RWPE2 (cell line): ENCODE measurements around the gene NUB1.

Experiments used
- ATAC-seq: fragments of 200-7000 bp; cut with Tn5 transposase; 3 replicates; pipeline ENCODE4 v1.9.1; 2021; ENCODE audit warnings: low read depth
- DNase-seq: peaks from one replicate; pipeline ENCODE4 v3.0.0-alpha.2; 2020; ENCODE audit warnings: low spot score
- H3K27ac ChIP-seq: fragments of 450-650 bp; 2 replicates; pipeline ENCODE4 v1.5.1; 2017; ENCODE audit warnings: mild to moderate bottlenecking; ENCODE audit not compliant: poor library complexity, severe bottlenecking
- H3K27me3 ChIP-seq: fragments of 250-450 bp; sonication (Bioruptor Pico); 2 replicates; pipeline ENCODE4 v1.5.1; 2021; ENCODE audit warnings: mild to moderate bottlenecking, moderate library complexity; ENCODE audit not compliant: insufficient read depth, poor library complexity, severe bottlenecking
- H3K36me3 ChIP-seq: fragments of 250-450 bp; sonication (Bioruptor Pico); 2 replicates; pipeline ENCODE4 v1.5.1; 2020; ENCODE audit warnings: low read depth, mild to moderate bottlenecking, moderate library complexity
- H3K4me1 ChIP-seq: fragments of 250-450 bp; sonication (Bioruptor Pico); 2 replicates; pipeline ENCODE4 v1.5.1; 2021; ENCODE audit warnings: mild to moderate bottlenecking, moderate library complexity; ENCODE audit not compliant: insufficient read depth, poor library complexity, severe bottlenecking
- H3K4me3 ChIP-seq: fragments of 250-450 bp; sonication (Bioruptor Pico); 2 replicates; pipeline ENCODE4 v1.5.1; 2021; ENCODE audit warnings: mild to moderate bottlenecking, moderate library complexity; ENCODE audit not compliant: severe bottlenecking
- H3K9me3 ChIP-seq: fragments of 250-450 bp; sonication (Bioruptor Pico); 2 replicates; pipeline ENCODE4 v1.5.1; 2021; ENCODE audit warnings: mild to moderate bottlenecking, moderate library complexity; ENCODE audit not compliant: severe bottlenecking
- CTCF ChIP-seq: fragments of 450-650 bp; IDR thresholded peaks from one replicate; pipeline ENCODE4 v1.5.1; 2017; ENCODE audit warnings: mild to moderate bottlenecking, moderate library complexity; ENCODE audit not compliant: poor library complexity, severe bottlenecking

NUB1 gene

GRCh38 chr7:151317936-151318335 lies 23.7 kb upstream of the NUB1 start:
- no peak for DNase-seq
- ATAC-seq: no peak

GRCh38 chr7:151319189-151319588 lies 22.4 kb upstream of the NUB1 start:
- H3K4me1 ChIP-seq: no peaks in the 10 kb centered on the region
- ATAC-seq (no peak), DNase-seq (no peak)
- H3K27ac ChIP-seq: no peak overlapping the region
- H3K4me3 ChIP-seq: no peak overlapping the region
- no peaks in the 10 kb centered on the region for H3K9me3 ChIP-seq
- no peak for TF ChIP-seq CTCF
- no peaks in the 10 kb centered on the region for H3K27me3 ChIP-seq
- H3K36me3 ChIP-seq: no peaks in the 10 kb centered on the region

More at GRCh38 chr7:151317936-151318335, 23.7 kb upstream of the NUB1 start:
- Histone ChIP-seq H3K36me3 (no peaks in the 10 kb centered on the region), H3K27me3 (no peaks in the 10 kb centered on the region), H3K4me1 (no peaks in the 10 kb centered on the region), H3K27ac (no peak overlapping the region), H3K4me3 (no peak overlapping the region), H3K9me3 (no peaks in the 10 kb centered on the region)
- no peak for TF ChIP-seq CTCF

GRCh38 chr7:151320263-151320845 lies 21.3 kb upstream of the NUB1 start:
- Histone ChIP-seq H3K27ac (no peak overlapping the region), H3K36me3 (no peaks in the 10 kb centered on the region), H3K4me3 (no peak overlapping the region), H3K9me3 (no peaks in the 10 kb centered on the region), H3K4me1 (no peaks in the 10 kb centered on the region), H3K27me3 (no peaks in the 10 kb centered on the region)
- TF ChIP-seq CTCF: no peak
- DNase-seq (no peak), ATAC-seq (no peak)

- DNase-seq (no peak), ATAC-seq (no peak)
- Histone ChIP-seq H3K9me3 (peaks cover under 1% of the 10 kb centered on the region), H3K4me3 (no peak overlapping the region), H3K4me1 (no peaks in the 10 kb centered on the region), H3K36me3 (no peaks in the 10 kb centered on the region), H3K27me3 (no peaks in the 10 kb centered on the region), H3K27ac (no peak overlapping the region)
- TF ChIP-seq CTCF: no peak
These were observed 20.3 kb upstream of the NUB1 start for GRCh38 chr7:151321341-151321740.

- H3K27ac ChIP-seq: no peak overlapping the region
- no peaks in the 10 kb centered on the region for H3K36me3 ChIP-seq
- no peak for ATAC-seq
- TF ChIP-seq CTCF: no peak
- no peaks in the 10 kb centered on the region for H3K27me3 ChIP-seq
- no peaks in the 10 kb centered on the region for H3K4me1 ChIP-seq
- no peak overlapping the region for H3K4me3 ChIP-seq
- peaks cover 3% of the 10 kb centered on the region for H3K9me3 ChIP-seq
- DNase-seq: no peak
These were observed 18.7 kb upstream of the NUB1 start for GRCh38 chr7:151322906-151323305.
